WI38 (cell line): ENCODE data around the gene RGN.

Experiments
- H3K4me3 ChIP-seq: 2 replicates; pipeline ENCODE4 v1.5.1; 2011; ENCODE audit warnings: low read depth, mild to moderate bottlenecking, control low read depth, low read length
- CTCF ChIP-seq: IDR thresholded peaks from 2 replicates; pipeline ENCODE4 v1.5.1; 2012; ENCODE audit warnings: low read depth, mild to moderate bottlenecking, control low read depth, low read length

The RGN gene

GRCh38 chrX:47078129-47079043, at the start of gene RGN:
TSS of gene RGN (plus strand) at chrX:47078443. CDS start at chrX:47081145, 2,702 bp downstream.
- TF ChIP-seq CTCF = no peak
- peak within 1 kb of the TSS; percentile 24; the same call in 1 of the 2 replicates for H3K4me3 ChIP-seq

DNA sequence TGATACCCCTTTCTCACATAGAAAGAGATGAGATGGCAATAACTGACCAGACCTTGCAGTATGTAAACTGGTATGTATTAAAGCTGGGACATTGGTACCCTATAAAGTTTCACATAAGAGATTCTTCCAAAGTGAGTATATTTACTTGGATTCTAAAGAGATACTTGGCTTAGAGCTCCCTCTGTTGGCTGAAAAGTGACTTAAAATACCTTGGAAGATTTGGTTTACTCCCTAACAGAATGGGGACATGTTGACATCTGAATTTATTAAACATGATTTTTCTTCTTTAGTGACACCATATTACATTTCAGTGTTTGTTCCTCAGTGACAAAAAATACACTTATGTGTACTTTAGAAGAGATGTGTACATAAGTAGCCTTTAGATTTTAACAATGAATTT, 47.9 kb upstream of the RGN start:
- TF ChIP-seq CTCF = 0 out of 2 replicates have a peak, but pooled peaks have one; percentile 18
- no peak overlapping the region for H3K4me3 ChIP-seq

DNA sequence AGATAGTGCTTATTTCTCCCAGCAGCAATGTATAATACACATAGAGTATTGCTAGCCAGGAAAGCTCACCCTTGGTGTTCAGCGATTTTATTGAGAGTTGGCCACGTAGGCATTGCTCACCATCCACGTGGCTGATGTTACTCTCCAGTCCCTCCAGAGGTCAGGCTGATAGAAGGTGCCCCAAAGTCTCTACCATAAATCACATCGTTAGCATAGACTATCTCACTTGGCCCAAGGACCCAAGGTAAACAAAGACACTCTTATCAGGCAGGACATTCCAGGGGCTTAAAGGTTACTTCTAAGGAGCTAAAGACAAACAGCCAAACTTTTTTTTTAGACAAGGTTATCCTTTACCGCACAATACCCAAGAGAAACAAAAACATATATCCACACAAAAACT, 30.3 kb upstream of the RGN start:
- no peak for TF ChIP-seq CTCF
- no peak overlapping the region for H3K4me3 ChIP-seq

GRCh38 chrX:47059142-47059874, 18.9 kb upstream of the RGN start:
- H3K4me3 ChIP-seq = no peak overlapping the region
- no peak for TF ChIP-seq CTCF

GRCh38 chrX:47060708-47061107, 17.5 kb upstream of the RGN start:
- TF ChIP-seq CTCF = no peak
- H3K4me3 ChIP-seq = no peak overlapping the region

GRCh38 chrX:47061238-47061919, 16.9 kb upstream of the RGN start:
- no peak for TF ChIP-seq CTCF

More at GRCh38 chrX:47061238-47061919, 16.9 kb upstream of the RGN start:
- H3K4me3 ChIP-seq = no peak overlapping the region
